ENCODE measurements around the gene SMAD7.

GRCh38 chr18:48893608-48894600 lies 56.9 kb downstream of the SMAD7 start:
- TF ChIP-seq ZNF274 (IDR thresholded peaks at IDR 0.05; ENCODE audit: low read depth, low read length) (no peak), YY1 (IDR thresholded peaks at IDR 0.05; ENCODE audit: insufficient read depth, insufficient read length) (no peak)
